Psoas muscle (tissue), 8 donors: ENCODE measurements around the gene MTMR12. TPM values are rescaled to one million over a fixed set of nuclear protein-coding genes. Genes with fewer than 3 reads are reported as not detected.
A peak's percentile ranks its signal among the peaks of the same experiment; 100 is the strongest.

Experiments
- ATAC-seq, 4 donors: fragments of 200-7000 bp; cut with Tn5 transposase; one replicate each; pipeline ENCODE4 v1.9.1; 2020; ENCODE audit warnings: moderate library complexity in 3 of 4, mild to moderate bottlenecking in 2 of 4
- DNase-seq, 2 donors: peaks; one replicate each; pipeline ENCODE4 v3.0.0-alpha.2; 2020
- H3K27ac ChIP-seq: fragments of 200-600 bp; one replicate; pipeline ENCODE4 v1.8.0; 2022
- H3K27me3 ChIP-seq, 3 donors: fragments of 200-600 bp in 1 of 3; one replicate each; pipeline versions ENCODE4 v1.6.1 to v1.8.0; 2013 to 2022; ENCODE audit warnings: low read length in 2 of 3, mild to moderate bottlenecking in 2 of 3, moderate library complexity in 1 of 3; ENCODE audit not compliant: insufficient read depth in 3 of 3
- H3K36me3 ChIP-seq, 2 donors: fragments of 200-600 bp in 1 of 2; one replicate each; pipeline versions ENCODE4 v1.6.1 to v1.8.0; 2013 to 2022; ENCODE audit warnings: low read depth in 1 of 2, mild to moderate bottlenecking in 1 of 2, moderate library complexity in 1 of 2; ENCODE audit not compliant: insufficient read depth in 1 of 2
- H3K4me1 ChIP-seq: fragments of 200-600 bp; one replicate; pipeline ENCODE4 v1.8.0; 2022
- H3K4me3 ChIP-seq: fragments of 200-600 bp; one replicate; pipeline ENCODE4 v1.8.0; 2022; ENCODE audit warnings: mild to moderate bottlenecking
- H3K9me3 ChIP-seq: fragments of 200-600 bp; one replicate; pipeline ENCODE4 v1.8.0; 2022
- CTCF ChIP-seq: fragments of 200-600 bp; IDR thresholded peaks from one replicate; pipeline ENCODE4 v1.8.0; 2022; ENCODE audit warnings: antibody characterized with exemption
- WGBS, 3 donors: extraction: QIAGEN DNeasy Blood & Tissue Kit; methylation state at CpG; one replicate each; pipeline versions ENCODE4 v1.1.6 to v1.1.7; 2013; 5-methylcytosine and 5-hydroxymethylcytosine counted together
- intact Hi-C, 2 donors: fragments of 100-400 bp; cut with DNase I; formaldehyde crosslinking; loops; one replicate each; pipeline versions ENCODE4 v1.11.0 to v1.14.2; 2022
- polyA plus RNA-seq, 3 donors: library from polyadenylated mRNA; stranded (reverse); fragments of 200-250 nt; gene quantifications; one replicate each; pipeline ENCODE4 v1.2.3, GENCODE V29; 2013
- total RNA-seq, 4 donors: library from RNA; stranded (reverse); fragmentation: NEBNext Ultra II Directional in 2 of 4; extraction: Animal tissue kit (Norgen Biotek cat#: 25700) in 2 of 4; gene quantifications; one replicate each; pipeline versions ENCODE4 v1.2.1 to v1.2.4, GENCODE V29; 2021 to 2023
- donor health status: healthy with polysubstance abuse.
- donor health status: DM: no; HTN: no; CAD: no; lungs with moderate emphysema.
- donor health status: Bipolar disorder and iron deficiency.
- donor health status: healthy.
- donor health status: DM: yes; HTN: yes; CAD: no.
- donor health status: DM: no; HTN: no; CAD: no.
- donor health status: DM: no; HTN: no; CAD: no.
- donor health status: DM: yes; HTN: yes; CAD: no.

The MTMR12 gene
- total and polyA plus RNA-seq, 7 donors = 2.4 to 8.9 (median 8.2) TPM

- TF ChIP-seq CTCF = no peak
- peaks cover 6 to 75% of the 10 kb centered on the region in 2 donors for H3K36me3 ChIP-seq
- peak in 1 of 4 donors; percentile 32 for ATAC-seq
- no peak for DNase-seq
- H3K4me3 ChIP-seq = no peak overlapping the region
- 34 to 61% (median 48%) methylated on average over 2 of the region's 2 CpGs for WGBS, 3 donors
- H3K27ac ChIP-seq = peak overlapping the region; percentile 3
- peaks cover 16% of the 10 kb centered on the region for H3K4me1 ChIP-seq
- H3K9me3 ChIP-seq = no peaks in the 10 kb centered on the region
- intact Hi-C loops = no loop called here
- H3K27me3 ChIP-seq = no peaks in the 10 kb centered on the region
Observed at GRCh38 chr5:32255540-32255900, 57.2 kb downstream of the MTMR12 start.

- H3K27me3 ChIP-seq = no peaks in the 10 kb centered on the region
- H3K36me3 ChIP-seq = peaks cover 6 to 72% of the 10 kb centered on the region in 2 donors
- TF ChIP-seq CTCF = no peak
- H3K4me1 ChIP-seq = peaks cover 14% of the 10 kb centered on the region
- H3K27ac ChIP-seq = peak overlapping the region; percentile 3
- 38 to 43% (median 38%) methylated on average over 5 of the region's 5 CpGs for WGBS, 3 donors
- DNase-seq (no peak), ATAC-seq (peak; percentile 32 to 87 (median 68))
- H3K4me3 ChIP-seq = no peak overlapping the region
- intact Hi-C loops = no loop called here
- no peaks in the 10 kb centered on the region for H3K9me3 ChIP-seq
Observed at GRCh38 chr5:32254881-32255539, 57.7 kb downstream of the MTMR12 start.

GRCh38 chr5:32251871-32252458 lies 60.8 kb downstream of the MTMR12 start:
- Histone ChIP-seq H3K27me3 (no peaks in the 10 kb centered on the region), H3K4me3 (no peak overlapping the region), H3K4me1 (peaks cover 14% of the 10 kb centered on the region), H3K9me3 (no peaks in the 10 kb centered on the region), H3K27ac (no peak overlapping the region), H3K36me3 (peaks cover 6 to 79% of the 10 kb centered on the region in 2 donors)
- WGBS, 3 donors = 78 to 79% (median 79%) methylated on average over 8 of the region's 8 CpGs
- intact Hi-C loops = no loop called here
- ATAC-seq (no peak), DNase-seq (no peak)
- no peak for TF ChIP-seq CTCF

- H3K4me3 ChIP-seq = no peak overlapping the region
- ATAC-seq = no peak
- H3K4me1 ChIP-seq = no peaks in the 10 kb centered on the region
- H3K9me3 ChIP-seq = no peaks in the 10 kb centered on the region
- no peak for TF ChIP-seq CTCF
- H3K27ac ChIP-seq = no peak overlapping the region
- peaks cover 12 to 84% of the 10 kb centered on the region in 2 donors for H3K36me3 ChIP-seq
- H3K27me3 ChIP-seq = no peaks in the 10 kb centered on the region
- no peak for DNase-seq
- WGBS, 3 donors = 39 to 80% (median 41%) methylated on average over 2 of the region's 2 CpGs
- intact Hi-C loops = no loop called here
Observed at GRCh38 chr5:32249668-32250067, 63.1 kb downstream of the MTMR12 start.

GRCh38 chr5:32245742-32246141 lies 67.0 kb downstream of the MTMR12 start:
- Histone ChIP-seq H3K9me3 (no peaks in the 10 kb centered on the region), H3K27me3 (no peaks in the 10 kb centered on the region), H3K27ac (no peak overlapping the region), H3K4me3 (no peak overlapping the region), H3K4me1 (no peaks in the 10 kb centered on the region), H3K36me3 (peaks cover 12 to 88% of the 10 kb centered on the region in 2 donors)
- intact Hi-C loops = no loop called here
- ATAC-seq (no peak), DNase-seq (no peak)
- 97 to 100% (median 100%) methylated on average over 1 of the region's 1 CpG for WGBS, 3 donors
- TF ChIP-seq CTCF = no peak
